Measurements from ENCODE around the gene EXOC3. TPM values are rescaled to one million over a fixed set of nuclear protein-coding genes. Genes with fewer than 3 reads are reported as not detected.

The EXOC3 gene
- polyA plus RNA-seq, 1 donor from 2014 or later: 27.7 TPM

DNA sequence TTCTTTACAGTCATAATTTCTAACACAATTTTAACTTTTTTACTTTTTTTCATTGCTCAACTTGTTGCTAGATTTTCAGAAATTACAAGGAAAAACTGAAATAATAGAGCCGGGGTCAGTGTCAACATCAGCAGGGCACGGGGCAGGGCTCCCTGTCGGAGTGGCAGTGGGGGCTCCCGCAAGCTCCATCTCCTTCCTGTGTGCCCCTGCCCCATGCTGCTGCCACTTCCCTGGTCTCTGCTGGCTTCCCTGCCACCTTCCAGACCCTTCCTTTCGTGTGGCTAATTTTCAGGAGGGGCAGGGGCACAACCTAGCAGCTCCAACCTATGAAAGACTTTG lies 1.0 kb upstream of the EXOC3 start:
- Histone ChIP-seq H3K27me3 (ENCODE audit: insufficient read depth, low read depth, low read length) (no peaks in the 10 kb centered on the region), H3K9ac (ENCODE audit: low read length) (peak overlapping the region; percentile 87), H3F3A (ENCODE audit: insufficient read depth, low read length, poor library complexity, severe bottlenecking) (no peaks in the 10 kb centered on the region), H4K20me1 (ENCODE audit: insufficient read depth) (no peaks in the 10 kb centered on the region), H2AFZ (ENCODE audit: low read depth, low read length) (peak overlapping the region; percentile 85), H3K27ac (ENCODE audit: low read length) (no peak overlapping the region), H3K4me3 (ENCODE audit: low read length) (peak overlapping the region; percentile 99), H3K9me2 (ENCODE audit: insufficient read depth, low read length) (no peaks in the 10 kb centered on the region), H3K36me3 (ENCODE audit: insufficient read depth, low read length) (peaks cover 2% of the 10 kb centered on the region), H3K4me2 (ENCODE audit: low read length) (peak overlapping the region; percentile 83), H3K9me3 (ENCODE audit: low read length) (no peaks in the 10 kb centered on the region), H3K79me2 (replicated peaks; ENCODE audit: insufficient read depth, low read length) (peaks cover 24% of the 10 kb centered on the region)
- TF ChIP-seq MXI1 (conservative IDR thresholded peaks at IDR 0.05; ENCODE audit: poor library complexity, severe bottlenecking): no peak
- no peak for TF ChIP-seq TAF1 (IDR thresholded peaks at IDR 0.05; ENCODE audit: low read depth)
- no peak for TF ChIP-seq POLR2AphosphoS5 (IDR thresholded peaks at IDR 0.05)
- TF ChIP-seq EZH2 (IDR thresholded peaks at IDR 0.05; ENCODE audit: borderline replicate concordance, insufficient read depth, low read length, poor library complexity, severe bottlenecking): no peak
- TF ChIP-seq EP300 (conservative IDR thresholded peaks at IDR 0.05; ENCODE audit: poor library complexity, severe bottlenecking): no peak
- TF ChIP-seq, protein P1, sequence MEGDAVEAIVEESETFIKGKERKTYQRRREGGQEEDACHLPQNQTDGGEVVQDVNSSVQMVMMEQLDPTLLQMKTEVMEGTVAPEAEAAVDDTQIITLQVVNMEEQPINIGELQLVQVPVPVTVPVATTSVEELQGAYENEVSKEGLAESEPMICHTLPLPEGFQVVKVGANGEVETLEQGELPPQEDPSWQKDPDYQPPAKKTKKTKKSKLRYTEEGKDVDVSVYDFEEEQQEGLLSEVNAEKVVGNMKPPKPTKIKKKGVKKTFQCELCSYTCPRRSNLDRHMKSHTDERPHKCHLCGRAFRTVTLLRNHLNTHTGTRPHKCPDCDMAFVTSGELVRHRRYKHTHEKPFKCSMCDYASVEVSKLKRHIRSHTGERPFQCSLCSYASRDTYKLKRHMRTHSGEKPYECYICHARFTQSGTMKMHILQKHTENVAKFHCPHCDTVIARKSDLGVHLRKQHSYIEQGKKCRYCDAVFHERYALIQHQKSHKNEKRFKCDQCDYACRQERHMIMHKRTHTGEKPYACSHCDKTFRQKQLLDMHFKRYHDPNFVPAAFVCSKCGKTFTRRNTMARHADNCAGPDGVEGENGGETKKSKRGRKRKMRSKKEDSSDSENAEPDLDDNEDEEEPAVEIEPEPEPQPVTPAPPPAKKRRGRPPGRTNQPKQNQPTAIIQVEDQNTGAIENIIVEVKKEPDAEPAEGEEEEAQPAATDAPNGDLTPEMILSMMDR (IDR thresholded peaks at IDR 0.05; ENCODE audit: poor library complexity, severe bottlenecking): no peak
- TF ChIP-seq SMC3 (conservative IDR thresholded peaks at IDR 0.05; ENCODE audit: poor library complexity): no peak
- no peak for TF ChIP-seq RAD21 (conservative IDR thresholded peaks at IDR 0.05)
- TF ChIP-seq, protein P2, sequence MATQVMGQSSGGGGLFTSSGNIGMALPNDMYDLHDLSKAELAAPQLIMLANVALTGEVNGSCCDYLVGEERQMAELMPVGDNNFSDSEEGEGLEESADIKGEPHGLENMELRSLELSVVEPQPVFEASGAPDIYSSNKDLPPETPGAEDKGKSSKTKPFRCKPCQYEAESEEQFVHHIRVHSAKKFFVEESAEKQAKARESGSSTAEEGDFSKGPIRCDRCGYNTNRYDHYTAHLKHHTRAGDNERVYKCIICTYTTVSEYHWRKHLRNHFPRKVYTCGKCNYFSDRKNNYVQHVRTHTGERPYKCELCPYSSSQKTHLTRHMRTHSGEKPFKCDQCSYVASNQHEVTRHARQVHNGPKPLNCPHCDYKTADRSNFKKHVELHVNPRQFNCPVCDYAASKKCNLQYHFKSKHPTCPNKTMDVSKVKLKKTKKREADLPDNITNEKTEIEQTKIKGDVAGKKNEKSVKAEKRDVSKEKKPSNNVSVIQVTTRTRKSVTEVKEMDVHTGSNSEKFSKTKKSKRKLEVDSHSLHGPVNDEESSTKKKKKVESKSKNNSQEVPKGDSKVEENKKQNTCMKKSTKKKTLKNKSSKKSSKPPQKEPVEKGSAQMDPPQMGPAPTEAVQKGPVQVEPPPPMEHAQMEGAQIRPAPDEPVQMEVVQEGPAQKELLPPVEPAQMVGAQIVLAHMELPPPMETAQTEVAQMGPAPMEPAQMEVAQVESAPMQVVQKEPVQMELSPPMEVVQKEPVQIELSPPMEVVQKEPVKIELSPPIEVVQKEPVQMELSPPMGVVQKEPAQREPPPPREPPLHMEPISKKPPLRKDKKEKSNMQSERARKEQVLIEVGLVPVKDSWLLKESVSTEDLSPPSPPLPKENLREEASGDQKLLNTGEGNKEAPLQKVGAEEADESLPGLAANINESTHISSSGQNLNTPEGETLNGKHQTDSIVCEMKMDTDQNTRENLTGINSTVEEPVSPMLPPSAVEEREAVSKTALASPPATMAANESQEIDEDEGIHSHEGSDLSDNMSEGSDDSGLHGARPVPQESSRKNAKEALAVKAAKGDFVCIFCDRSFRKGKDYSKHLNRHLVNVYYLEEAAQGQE (IDR thresholded peaks at IDR 0.05; ENCODE audit: borderline replicate concordance): no peak

- peaks cover 24% of the 10 kb centered on the region for H3K79me2 ChIP-seq (replicated peaks; ENCODE audit: insufficient read depth, low read length)
- no peak overlapping the region for H3K27ac ChIP-seq (ENCODE audit: low read length)
- H3K36me3 ChIP-seq (ENCODE audit: insufficient read depth, low read length): peaks cover 4% of the 10 kb centered on the region
Observed at GRCh38 chr5:443239-444151, 519 bp downstream of the EXOC3 start.

More at GRCh38 chr5:443239-444151, 519 bp downstream of the EXOC3 start:
- Histone ChIP-seq H3K27me3 (ENCODE audit: insufficient read depth, low read depth, low read length) (no peaks in the 10 kb centered on the region), H3K4me3 (ENCODE audit: low read length) (peak overlapping the region; percentile 99), H3K9me2 (ENCODE audit: insufficient read depth, low read length) (no peaks in the 10 kb centered on the region), H3F3A (ENCODE audit: insufficient read depth, low read length, poor library complexity, severe bottlenecking) (no peaks in the 10 kb centered on the region), H2AFZ (ENCODE audit: low read depth, low read length) (peak overlapping the region; percentile 85), H3K4me2 (ENCODE audit: low read length) (peak overlapping the region; percentile 62), H4K20me1 (ENCODE audit: insufficient read depth) (no peaks in the 10 kb centered on the region), H3K9ac (ENCODE audit: low read length) (peak overlapping the region; percentile 87), H3K9me3 (ENCODE audit: low read length) (no peaks in the 10 kb centered on the region)
- no peak for TF ChIP-seq EP300 (conservative IDR thresholded peaks at IDR 0.05; ENCODE audit: poor library complexity, severe bottlenecking)
- TF ChIP-seq, protein P1 (IDR thresholded peaks at IDR 0.05; ENCODE audit: poor library complexity, severe bottlenecking): no peak
- TF ChIP-seq, protein P2 (IDR thresholded peaks at IDR 0.05; ENCODE audit: borderline replicate concordance): no peak
- no peak for TF ChIP-seq EZH2 (IDR thresholded peaks at IDR 0.05; ENCODE audit: borderline replicate concordance, insufficient read depth, low read length, poor library complexity, severe bottlenecking)
- TF ChIP-seq RAD21 (conservative IDR thresholded peaks at IDR 0.05): no peak
- TF ChIP-seq SMC3 (conservative IDR thresholded peaks at IDR 0.05; ENCODE audit: poor library complexity): no peak
- peak; percentile 29 for TF ChIP-seq POLR2AphosphoS5 (IDR thresholded peaks at IDR 0.05)
- TF ChIP-seq MXI1 (conservative IDR thresholded peaks at IDR 0.05; ENCODE audit: poor library complexity, severe bottlenecking): no peak
- no peak for TF ChIP-seq TAF1 (IDR thresholded peaks at IDR 0.05; ENCODE audit: low read depth)

Data from neural cell (in vitro differentiated cells).